ENCODE measurements around the gene CRIP2.

- TF ChIP-seq, protein P1, sequence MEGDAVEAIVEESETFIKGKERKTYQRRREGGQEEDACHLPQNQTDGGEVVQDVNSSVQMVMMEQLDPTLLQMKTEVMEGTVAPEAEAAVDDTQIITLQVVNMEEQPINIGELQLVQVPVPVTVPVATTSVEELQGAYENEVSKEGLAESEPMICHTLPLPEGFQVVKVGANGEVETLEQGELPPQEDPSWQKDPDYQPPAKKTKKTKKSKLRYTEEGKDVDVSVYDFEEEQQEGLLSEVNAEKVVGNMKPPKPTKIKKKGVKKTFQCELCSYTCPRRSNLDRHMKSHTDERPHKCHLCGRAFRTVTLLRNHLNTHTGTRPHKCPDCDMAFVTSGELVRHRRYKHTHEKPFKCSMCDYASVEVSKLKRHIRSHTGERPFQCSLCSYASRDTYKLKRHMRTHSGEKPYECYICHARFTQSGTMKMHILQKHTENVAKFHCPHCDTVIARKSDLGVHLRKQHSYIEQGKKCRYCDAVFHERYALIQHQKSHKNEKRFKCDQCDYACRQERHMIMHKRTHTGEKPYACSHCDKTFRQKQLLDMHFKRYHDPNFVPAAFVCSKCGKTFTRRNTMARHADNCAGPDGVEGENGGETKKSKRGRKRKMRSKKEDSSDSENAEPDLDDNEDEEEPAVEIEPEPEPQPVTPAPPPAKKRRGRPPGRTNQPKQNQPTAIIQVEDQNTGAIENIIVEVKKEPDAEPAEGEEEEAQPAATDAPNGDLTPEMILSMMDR (conservative IDR thresholded peaks at IDR 0.05 in 1 of 2, IDR thresholded peaks at IDR 0.05 in 1 of 2; ENCODE audit: extremely low read depth in 1 of 2, insufficient read depth in 1 of 2, low read depth in 1 of 2, low read length in 2 of 2), result no peak
- no peak for TF ChIP-seq EZH2 (IDR thresholded peaks at IDR 0.05; ENCODE audit: borderline replicate concordance, low read length)
Observed at GRCh38 chr14:105490267-105490571, 15.6 kb downstream of the CRIP2 start.

Data from mammary epithelial cell (primary cell).